GM21360 (cell line): ENCODE measurements around the gene SYNE4.

ENCODE experiments used
- ATAC-seq: cut with Tn5 transposase; IDR thresholded peaks from one replicate; pipeline ENCODE4 v1.9.1; 2021; ENCODE audit warnings: mild to moderate bottlenecking, moderate library complexity; ENCODE audit not compliant: unreplicated experiment

The SYNE4 gene

DNA sequence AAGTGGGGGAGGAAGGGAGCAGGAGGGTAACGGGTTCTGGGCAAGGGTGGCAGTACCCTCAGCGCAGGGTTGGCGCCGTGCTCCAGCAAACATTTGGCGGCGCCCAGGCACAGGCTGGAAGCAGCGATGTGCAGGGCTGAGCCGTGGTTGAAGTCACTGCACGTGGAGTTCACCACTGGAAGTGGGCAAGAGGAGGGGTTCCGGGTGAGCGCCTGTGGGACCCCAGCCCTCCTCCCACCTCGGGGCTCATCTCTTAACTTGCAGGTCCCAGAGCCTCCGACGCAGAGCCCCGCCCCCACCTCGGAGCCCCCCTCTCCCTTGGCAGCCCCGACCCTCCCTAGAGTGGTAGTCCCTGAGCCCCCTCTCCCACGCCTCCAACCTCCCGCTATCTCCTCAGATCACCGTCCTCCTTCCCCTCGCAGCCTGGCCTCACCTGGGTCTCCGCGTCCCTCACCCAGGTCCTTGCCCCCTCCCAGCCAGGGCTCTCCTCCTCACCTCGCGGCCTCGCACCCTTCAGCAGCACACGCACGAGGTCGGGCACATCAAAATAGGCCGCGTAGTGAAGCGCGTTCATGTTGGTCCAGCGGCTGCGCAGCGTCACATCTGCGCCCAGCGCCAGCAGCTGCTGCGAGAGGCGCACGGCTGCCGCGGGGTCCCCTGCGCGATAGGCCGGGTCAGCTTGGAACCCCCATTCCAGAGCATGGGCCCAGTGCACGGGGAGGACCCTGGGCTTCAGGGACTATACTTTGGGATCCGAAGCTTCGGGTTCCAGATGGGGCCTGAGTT lies 17.7 kb upstream of the SYNE4 start:
- no peak for ATAC-seq

DNA sequence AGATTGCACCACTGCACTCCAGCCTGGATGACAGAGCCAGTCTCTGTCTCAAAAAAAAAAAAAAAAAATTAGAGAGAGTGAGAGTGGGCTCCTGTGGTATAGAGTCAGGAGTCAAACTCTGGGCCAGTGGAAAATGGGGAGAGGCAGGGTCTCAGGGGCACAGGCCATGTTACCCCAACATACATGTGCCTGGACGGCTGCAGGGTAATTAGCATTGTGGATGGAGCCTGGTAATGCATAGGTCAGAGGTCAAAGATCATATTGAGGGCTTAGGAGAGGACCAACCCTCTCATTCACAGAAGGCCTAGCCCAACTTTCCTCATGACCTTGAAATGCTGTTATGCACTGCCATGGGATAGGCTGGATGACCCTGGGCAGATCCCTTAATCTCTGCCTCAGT lies 16.9 kb upstream of the SYNE4 start:
- ATAC-seq: no peak

DNA sequence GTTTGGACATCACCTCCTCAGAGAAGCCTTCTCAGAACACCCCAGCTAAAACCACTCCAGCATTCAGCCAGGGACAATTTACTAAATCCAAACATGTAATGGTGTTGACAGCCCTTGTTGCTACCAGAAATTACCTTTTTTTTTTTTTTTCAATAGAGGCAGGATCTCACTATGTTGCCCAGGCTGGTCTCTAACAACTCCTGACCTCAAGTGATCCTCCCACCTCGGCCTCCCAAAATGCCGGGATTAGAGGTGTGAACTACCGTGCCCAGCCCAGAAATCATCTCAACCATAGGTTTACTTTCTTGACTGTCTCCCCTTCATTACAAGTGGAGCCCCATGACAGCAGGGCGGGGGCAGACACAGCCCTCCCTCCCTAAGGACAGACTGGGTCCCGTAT lies 14.8 kb upstream of the SYNE4 start:
- no peak for ATAC-seq

DNA sequence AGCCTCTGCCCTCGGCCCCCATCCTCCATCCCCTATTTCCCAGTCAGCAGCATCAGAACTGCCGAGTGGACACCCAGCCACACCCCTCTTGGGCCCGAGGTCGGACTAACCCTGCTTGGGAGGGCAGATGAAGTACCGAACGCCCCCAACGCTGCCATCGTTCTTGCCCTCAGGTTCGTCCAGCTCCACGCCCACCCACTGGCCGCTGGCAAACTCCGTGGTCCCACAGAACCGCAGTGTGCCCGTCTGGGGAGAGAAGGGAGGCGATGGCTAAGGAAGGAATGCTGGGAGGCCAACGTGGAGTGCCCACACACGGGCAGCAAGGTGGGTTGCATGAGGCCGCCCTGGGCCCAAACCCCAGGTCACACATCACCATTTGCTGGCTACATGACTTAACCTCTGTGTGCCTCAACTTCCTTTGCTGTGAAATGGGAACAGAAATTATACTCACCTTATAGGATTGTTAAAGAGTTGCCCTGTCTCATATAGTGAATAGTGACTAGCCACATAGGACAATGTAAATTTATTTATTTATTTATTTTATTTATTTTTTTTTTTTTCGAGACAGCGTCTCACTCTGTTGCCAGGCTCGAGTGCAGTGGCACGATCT lies 10.6 kb upstream of the SYNE4 start:
- no peak for ATAC-seq

DNA sequence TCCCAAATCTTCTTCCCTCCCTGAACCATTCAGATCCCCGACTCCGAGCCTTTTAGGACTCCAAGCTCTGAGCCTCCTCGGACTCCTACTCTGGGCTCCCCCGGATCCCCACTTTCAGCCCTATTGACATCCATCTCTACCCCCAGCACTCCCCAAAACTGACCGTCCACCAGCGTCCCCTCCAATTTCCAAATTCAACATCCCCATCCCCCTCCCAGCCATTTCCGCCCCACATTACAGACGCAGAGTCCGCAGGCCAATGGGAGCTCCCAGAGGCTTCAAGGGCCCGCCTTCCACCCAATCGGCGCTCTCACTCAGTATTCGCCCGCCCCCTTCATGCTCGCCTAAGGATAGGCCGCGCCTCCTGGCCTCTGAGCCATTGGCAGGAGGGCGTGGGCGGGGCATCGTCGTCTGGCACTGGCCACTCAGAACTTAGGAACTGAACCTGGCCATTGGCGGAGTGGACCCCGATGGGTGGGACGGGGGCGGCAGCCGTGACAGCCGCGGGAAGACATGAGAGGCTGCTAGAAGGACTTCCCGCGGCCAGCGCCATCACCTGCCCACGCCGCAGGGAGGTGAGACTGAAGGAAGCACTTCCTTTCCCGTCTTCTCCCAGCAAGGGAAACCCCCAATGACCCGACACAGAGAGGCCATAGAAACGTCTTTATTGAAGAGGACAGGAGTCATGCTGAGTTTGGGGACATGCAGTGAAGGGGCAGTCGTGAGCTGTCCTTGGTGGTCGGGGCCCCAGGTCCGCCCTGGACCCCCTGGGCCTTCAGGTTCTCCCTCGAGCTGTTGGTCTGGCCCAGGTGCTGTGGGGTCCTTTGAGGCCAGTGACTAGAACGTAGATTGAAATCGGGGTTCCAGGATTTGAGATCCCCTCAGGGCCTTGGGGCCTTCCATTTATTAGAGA lies 5.7 kb upstream of the SYNE4 start, which contains the start of gene ALKBH6:
TSS of gene ALKBH6 (minus strand) at position 202 of the 913 bp plus-strand sequence. CDS start 816 bp downstream, outside the sequence.
- ATAC-seq: peak; percentile 90

DNA sequence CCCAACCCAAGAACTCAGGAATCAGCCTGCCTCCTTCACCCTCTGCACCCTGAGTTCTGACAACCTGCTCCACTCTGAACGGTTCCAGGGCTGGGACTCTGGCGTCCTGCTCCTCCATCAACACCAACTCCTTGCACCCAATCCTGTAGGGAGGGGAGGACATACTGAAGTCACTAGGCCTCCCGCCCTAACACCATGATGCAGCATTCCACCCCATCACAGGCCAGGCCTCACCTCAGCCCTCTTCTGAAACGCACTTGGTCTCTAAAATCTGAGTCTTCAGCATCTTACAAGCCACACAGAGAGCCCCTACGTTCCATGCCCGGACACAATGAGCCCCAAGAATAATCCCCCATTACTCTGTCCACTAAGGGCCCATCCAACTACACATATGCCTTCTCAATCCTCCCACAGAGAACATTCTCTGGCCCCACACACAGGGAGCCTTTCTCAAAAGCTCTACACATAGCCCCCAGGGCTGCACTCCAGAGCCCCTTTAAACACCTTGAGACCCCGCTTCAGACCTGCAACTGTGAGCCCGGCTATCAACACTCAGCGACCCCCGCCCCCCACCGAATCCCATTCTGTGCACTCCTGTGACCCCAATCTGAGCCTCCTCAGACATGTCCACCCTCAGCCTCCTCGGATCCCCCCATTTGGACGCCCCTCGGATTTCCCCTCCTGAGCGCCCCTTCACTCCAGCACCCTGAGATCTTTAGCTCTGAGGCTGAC lies 4.8 kb upstream of the SYNE4 start:
- ATAC-seq: no peak

DNA sequence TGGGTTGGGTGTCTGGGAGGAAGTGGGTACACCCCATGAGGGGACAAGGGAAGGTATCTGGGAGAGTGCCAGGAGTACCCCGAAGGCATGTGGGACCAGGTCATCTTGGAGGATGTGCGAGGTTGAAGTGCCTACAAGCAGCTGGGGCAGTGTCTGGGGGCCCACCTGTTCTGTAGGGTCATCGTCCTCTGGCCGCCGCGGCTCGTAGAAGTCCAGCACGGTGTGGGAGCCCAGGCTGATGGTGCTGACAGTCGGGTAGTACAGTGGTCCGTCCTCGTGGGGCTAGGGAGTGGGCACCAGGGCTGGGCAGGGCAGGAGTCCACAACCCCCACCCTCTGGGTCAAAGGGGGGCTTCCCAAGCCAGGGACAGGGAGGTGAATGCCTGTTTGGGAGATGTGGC lies 1.8 kb upstream of the SYNE4 start:
- no peak for ATAC-seq

DNA sequence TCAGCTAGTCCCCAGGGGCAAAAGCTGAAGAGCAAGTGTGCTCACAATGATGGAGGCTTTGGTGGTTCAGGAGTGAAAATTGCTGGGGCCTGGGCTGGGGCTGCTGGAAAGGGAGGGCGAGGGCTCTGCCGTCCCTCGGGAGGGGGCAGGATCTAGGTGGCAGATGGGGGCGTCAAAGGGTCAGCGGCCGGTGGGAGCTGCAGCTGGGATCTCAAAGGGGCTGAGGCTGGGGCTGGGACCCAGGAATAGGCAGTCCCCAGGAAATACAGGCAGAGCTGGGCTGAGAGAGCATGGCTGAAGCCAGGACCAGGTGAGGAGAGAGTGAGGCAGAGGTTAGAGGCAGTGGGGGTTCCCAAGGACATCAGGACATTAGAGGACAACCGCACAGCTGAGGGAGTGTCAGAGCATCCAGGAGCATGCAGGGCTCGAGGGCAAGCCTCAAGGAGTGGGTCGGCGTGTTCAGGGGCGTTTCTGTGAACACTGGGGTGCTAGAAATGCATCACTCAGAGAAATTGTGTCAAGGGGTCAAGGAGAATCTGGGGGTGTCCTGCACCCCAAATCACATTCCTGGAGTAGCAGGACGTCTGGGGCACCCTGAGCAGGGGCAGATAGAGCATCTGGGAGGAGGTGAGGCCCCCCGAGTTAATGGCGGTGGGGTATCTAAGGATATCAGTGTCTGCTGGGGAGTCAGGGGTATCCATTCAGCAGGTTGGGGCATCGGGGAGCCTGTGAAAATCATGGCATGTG lies 1.2 kb upstream of the SYNE4 start:
- ATAC-seq: no peak

DNA sequence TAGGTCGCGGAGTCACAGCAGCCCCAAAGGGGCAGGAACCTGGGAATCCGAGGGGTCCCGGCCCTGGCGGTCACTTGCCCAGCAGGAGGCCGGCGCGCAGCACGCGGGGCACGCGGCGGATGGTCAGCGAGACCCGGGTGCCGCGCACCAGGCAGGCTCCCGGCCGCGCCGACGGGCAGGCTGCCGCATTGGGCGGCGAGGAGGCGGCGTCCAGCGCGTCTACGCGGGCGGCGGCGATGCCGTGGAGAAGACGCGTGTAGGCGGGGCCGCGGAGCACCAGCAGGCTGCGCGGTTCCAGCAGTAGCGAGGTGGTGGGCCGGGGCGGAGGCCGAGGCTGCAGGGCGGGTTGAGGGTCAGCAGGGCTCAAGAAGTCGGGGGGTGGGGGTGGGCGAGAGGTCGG lies 607 bp upstream of the SYNE4 start:
- no peak for ATAC-seq

DNA sequence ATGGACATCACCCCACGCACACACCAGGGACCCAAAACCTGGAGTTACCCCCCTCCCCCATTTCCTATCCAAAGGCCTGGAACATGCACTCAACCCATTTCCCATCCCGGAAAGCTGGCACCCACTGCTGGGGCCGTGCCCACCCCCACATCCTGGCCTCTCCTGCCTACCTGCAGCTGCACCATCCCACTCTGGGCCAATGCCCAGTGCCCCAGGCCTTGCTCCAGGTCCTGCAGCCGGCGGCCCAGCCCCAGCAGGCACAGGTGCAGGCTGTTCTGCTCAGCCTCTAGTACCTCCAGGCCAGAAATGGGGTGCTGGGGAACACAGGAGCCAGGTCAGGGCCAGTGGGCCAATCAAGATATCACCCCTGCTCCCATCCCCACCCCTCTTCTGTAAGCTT lies 1.7 kb downstream of the SYNE4 start:
- ATAC-seq: no peak

DNA sequence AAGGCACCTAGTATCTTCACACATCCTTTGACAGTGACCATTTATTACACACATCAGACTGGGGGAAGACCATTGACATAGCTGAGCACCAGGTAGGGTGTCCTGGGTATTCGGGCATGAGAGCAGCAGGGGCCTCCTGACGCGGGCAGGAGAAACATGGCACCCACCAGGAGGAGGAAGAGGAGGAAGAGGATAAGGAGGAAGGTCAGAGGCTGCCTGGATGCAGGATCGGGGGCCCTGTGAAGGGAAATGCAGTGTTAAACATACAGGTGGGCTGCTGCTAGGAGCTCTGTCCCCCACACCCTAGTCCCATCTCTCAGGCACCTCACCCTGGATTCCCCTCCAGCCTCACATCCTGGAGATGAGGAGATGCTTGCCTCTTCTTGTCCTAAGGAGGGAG lies 5.3 kb downstream of the SYNE4 start:
- no peak for ATAC-seq

DNA sequence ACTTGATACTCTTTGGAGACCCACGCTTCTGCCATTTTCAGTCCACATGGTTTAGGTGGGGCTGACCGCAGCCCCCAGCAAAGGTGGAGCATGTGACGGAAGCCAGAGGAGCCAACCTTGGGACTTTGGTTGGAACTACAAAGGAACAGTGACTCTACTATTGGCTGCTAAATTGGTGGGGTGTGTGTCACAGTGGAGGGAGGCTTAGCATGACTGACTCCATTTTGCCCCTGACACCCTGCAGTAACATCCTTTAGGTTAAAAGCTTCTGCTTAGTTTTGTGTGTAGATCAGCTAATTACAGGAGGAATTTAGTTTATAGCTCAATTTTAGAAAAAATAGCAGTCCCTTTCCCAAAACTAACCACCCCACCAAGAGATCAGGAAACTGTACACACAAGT lies 7.0 kb downstream of the SYNE4 start:
- no peak for ATAC-seq

DNA sequence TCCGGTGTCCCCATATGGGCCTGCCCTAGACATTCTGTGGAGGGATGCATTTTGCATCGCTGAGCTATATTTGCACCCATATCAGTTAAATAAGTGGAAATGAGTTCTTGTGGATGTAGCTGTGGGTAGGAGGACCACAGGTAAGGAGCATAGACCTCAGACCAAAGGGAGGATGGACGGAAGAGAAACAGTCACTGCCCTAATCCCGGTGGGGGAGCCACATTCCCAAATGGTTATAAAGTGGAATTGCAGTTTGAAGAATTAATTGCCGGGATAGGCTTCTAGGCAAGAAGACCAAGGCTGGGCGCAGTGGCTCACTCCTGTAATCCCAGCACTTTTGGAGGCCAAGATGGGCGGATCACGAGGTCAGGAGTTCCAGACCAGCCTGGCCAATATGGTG lies 11.8 kb downstream of the SYNE4 start:
- ATAC-seq: no peak

DNA sequence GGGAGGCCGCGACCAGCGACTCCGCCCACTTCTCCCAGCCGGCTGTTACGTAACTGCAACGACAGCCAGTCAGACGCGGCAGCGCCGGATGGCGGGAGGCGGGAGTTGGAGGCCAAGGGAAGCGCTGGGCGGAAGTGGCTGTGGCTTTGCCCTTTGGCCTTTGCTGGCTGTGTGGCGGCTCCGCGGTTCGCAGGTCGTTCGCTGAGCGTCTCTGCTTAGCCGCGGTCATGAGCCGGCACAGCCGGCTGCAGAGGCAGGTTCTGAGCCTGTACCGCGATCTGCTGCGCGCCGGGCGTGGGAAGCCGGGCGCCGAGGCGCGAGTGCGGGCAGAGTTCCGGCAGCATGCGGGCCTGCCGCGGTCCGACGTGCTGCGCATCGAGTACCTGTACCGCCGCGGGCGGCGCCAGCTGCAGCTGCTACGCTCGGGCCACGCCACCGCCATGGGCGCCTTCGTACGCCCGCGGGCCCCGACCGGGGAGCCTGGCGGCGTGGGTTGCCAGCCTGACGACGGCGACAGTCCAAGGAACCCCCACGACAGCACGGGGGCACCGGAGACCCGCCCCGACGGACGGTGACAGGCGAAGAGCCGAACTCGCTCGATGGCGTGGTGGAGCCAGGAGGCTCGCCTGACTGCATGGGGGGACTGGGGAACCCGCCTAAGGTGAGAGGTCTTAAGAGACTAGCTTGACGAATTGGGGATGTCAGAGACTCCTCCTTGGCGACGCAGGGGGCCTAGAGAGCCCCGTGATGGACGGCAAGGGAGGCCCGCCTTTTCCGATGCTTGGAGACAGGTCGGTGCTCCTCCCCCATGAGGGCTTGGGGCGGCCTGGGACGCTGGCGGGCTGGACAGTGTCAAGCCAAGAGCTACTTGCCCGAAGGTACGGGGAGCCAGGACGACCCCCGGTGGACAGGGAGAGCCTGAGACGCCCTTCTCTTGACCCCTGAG lies 13.3 kb downstream of the SYNE4 start, which contains the start of gene SDHAF1:
TSS of gene SDHAF1 (plus strand) at position 141 of the 946 bp plus-strand sequence. CDS start at position 228, 87 bp downstream.
- ATAC-seq: peak; percentile 66

DNA sequence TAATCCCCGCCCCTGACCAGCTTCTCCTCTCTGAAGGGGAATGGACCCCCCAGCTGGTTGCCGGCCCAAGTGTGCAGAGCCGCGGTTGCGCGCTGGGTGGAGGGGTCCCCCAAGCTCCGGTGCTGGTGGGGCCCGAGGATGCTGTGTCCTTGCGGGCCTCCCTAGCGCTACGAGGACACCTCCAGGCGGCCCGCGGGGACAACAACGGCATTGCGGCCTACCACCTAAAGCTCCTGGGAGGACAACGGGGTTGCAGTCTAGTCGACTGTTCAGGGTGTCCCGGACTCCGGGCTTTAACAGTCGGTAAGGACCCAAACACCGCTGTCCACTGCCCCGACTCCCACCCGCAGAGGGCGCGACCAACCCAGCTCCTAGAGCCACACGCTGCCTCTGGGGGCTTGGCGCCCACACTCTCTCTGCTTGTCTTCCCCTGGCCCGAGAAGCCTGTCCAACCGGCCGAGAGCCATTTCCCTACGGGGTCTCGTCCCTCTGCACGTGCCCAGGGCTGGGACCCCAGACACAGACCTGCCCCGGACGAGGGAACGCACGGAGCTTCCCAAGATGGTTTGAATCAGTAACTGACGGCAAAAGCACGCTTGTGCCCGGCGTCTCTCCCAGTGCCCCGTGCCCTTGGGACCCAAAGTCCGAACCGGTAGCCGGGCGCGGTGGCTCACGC lies 14.6 kb downstream of the SYNE4 start:
- ATAC-seq: no peak

DNA sequence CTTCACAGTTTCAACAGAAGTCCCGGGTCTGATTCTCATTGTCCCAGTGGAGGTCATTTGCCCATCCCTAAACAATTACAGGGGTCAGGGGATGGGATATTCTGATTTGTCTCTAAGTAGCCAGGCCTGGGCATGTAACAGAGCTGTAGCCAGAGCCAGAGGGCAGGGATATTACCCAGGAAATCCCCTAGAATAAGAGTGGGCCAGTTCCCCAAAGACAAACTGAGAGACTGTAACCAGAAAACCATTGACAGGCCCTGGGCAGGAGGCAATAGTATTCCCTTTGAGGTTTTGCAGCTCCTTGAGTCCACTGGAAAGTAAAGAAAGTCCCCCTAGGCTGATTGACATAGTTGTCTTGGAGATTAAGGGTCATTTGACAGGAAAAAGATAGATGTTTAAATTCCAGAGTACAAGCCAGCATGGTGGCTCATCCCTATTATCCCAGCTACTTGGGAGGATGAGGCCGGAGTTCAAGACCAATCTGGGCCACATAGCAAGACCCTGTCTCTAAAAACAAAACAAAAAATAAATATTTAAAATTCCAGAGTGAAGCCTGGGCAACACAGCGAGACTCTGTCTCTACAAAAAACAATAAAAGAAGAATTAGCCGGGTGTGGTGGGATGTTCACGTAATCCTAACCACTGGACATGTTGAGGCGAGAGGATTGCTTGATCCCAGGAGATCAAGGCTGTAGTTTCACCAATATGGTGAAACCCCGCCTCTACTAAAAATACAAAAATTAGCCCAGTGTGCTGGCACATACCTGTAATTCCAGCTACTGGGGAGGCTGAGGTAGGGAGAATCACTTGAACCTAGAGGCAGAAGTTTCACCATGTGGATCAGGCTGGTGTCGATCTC lies 15.5 kb downstream of the SYNE4 start:
- ATAC-seq: no peak

DNA sequence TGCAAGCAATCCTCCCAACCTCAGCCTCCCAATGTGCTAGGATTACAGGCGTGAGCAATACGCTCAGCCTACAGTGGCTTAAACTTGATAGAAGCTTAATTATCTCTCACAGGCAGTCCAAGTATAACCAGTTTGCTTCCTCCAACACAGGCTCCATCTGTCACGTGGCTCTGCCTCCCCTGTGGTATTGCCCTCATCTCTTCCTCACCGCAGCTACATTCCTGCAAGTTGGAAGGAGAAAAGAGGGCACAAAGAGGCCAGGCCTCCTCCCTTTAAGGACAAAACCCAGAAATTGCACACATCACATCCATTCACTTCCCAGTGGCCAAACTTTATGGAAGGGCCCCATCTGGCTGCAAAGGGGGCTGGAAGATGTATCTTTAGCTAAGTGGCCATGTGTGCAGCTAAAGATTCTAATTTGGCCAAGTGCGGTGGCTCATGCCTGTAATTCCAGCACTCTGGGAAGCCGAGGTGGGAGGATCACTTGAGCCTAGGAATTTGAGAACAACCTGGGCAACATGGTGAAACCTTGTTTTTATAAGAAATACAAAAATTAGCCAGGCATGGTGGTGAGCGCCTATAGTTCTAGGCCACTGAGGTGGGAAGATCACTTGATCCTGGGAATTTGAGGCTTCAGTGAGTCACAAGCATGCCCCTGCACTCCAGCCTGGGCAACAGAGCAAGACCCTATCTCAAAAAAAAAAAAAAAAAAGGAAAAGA lies 16.7 kb downstream of the SYNE4 start:
- no peak for ATAC-seq
